T-cell (primary cell): ENCODE results near the gene SIRT7. TPM values are rescaled to one million over a fixed set of nuclear protein-coding genes. Genes with fewer than 3 reads are reported as not detected.

Experiments used
- ATAC-seq, 4 experiments: fragments of 200-7000 bp in 3 of 4; fragments of 150-1000 bp in 1 of 4; cut with Tn5 transposase; replicated peaks in 1 of 4; 1 replicate in 3 of 4; 2 replicates in 1 of 4; pipeline ENCODE4 v1.10.0; 2021; ENCODE audit warnings: moderate library complexity in 3 of 4, mild to moderate bottlenecking in 2 of 4, moderate number of reproducible peaks in 1 of 4
- CTCF ChIA-PET, 2 donors: fragments of 300-600 bp; sonication (Branson Sonifier 250); formaldehyde crosslinking; loops; one replicate each; lab custom pipeline; 2022; ENCODE audit warnings: antibody characterized with exemption in 2 of 2; lab: Charles Lee
- POLR2A ChIA-PET, 2 donors: fragments of 300-600 bp; sonication (Branson Sonifier 250); formaldehyde crosslinking; loops; one replicate each; lab custom pipeline; 2022; ENCODE audit warnings: antibody characterized with exemption in 2 of 2; lab: Charles Lee
- DNase-seq, 35 experiments: peaks; one replicate each; pipeline versions ENCODE4 v3.0.0 to v3.0.0-alpha.2; 2013 to 2023
- H3K27ac ChIP-seq: one replicate; pipeline ENCODE4 v1.5.1; 2013; ENCODE audit warnings: low read length
- H3K27me3 ChIP-seq, 2 experiments: replicated peaks in 1 of 2; 1 replicate in 1 of 2; 2 replicates in 1 of 2; pipeline versions ENCODE4 v1.6.1 to v1.7.0; 2013; ENCODE audit warnings: low read length in 1 of 2, mixed read lengths in 1 of 2; ENCODE audit not compliant: control insufficient read depth in 2 of 2, insufficient read depth in 2 of 2; ENCODE audit errors: extremely low read depth in 1 of 2
- H3K36me3 ChIP-seq, 2 donors: 1 replicate in 1 of 2; 2 replicates in 1 of 2; pipeline versions ENCODE4 v1.6.1 to v1.7.0; 2013; ENCODE audit warnings: low read length in 1 of 2; ENCODE audit not compliant: control insufficient read depth in 2 of 2, insufficient read depth in 1 of 2; ENCODE audit errors: extremely low read depth in 1 of 2
- H3K4me1 ChIP-seq, 2 experiments: 1 replicate in 1 of 2; 2 replicates in 1 of 2; pipeline versions ENCODE4 v1.6.1 to v1.7.0; 2013; ENCODE audit warnings: low read length in 2 of 2, mixed read lengths in 1 of 2; ENCODE audit not compliant: insufficient read depth in 2 of 2, control insufficient read depth in 1 of 2; ENCODE audit errors: extremely low read depth in 1 of 2
- H3K4me3 ChIP-seq, 2 donors: 1 replicate in 1 of 2; 2 replicates in 1 of 2; pipeline versions ENCODE4 v1.5.1 to v1.7.0; 2013; ENCODE audit warnings: mild to moderate bottlenecking in 2 of 2, low read length in 1 of 2, moderate library complexity in 1 of 2; ENCODE audit not compliant: control insufficient read depth in 1 of 2; ENCODE audit errors: extremely low read depth in 1 of 2
- H3K9me3 ChIP-seq: 2 replicates; pipeline ENCODE4 v1.7.0; 2013
- H3K27ac Mint-ChIP-seq, 2 donors: one replicate each; pipeline ENCODE4 v1.8.0; 2020 to 2021; ENCODE audit warnings: mild to moderate bottlenecking in 2 of 2, mixed read lengths in 2 of 2
- H3K27me3 Mint-ChIP-seq, 2 donors: one replicate each; pipeline ENCODE4 v1.8.0; 2021 to 2022; ENCODE audit warnings: mixed read lengths in 2 of 2
- H3K36me3 Mint-ChIP-seq: one replicate; pipeline ENCODE4 v1.8.0; 2021; ENCODE audit warnings: mixed read lengths
- H3K4me1 Mint-ChIP-seq, 3 donors: one replicate each; pipeline ENCODE4 v1.8.0; 2020 to 2022; ENCODE audit warnings: mixed read lengths in 3 of 3, mild to moderate bottlenecking in 1 of 3
- H3K4me3 Mint-ChIP-seq, 3 donors: one replicate each; pipeline ENCODE4 v1.8.0; 2020 to 2022; ENCODE audit warnings: mild to moderate bottlenecking in 3 of 3, mixed read lengths in 3 of 3, moderate library complexity in 3 of 3
- H3K9me3 Mint-ChIP-seq, 3 donors: one replicate each; pipeline ENCODE4 v1.8.0; 2020 to 2022; ENCODE audit warnings: mixed read lengths in 3 of 3
- WGBS: methylation state at CpG from one replicate; pipeline ENCODE4 v1.1.5; 2013; ENCODE audit warnings: missing lambda C conversion rate; ENCODE audit not compliant: insufficient coverage; 5-methylcytosine and 5-hydroxymethylcytosine counted together
- total RNA-seq, 35 experiments: library from RNA in 6 of 35; stranded (reverse) in 6 of 35; fragments of 120-200 nt in 1 of 35; gene quantifications; one replicate each; pipeline versions ENCODE4 v1.2.1 to v1.2.4 and lab custom pipeline; 2013 to 2026

SIRT7 gene
- total RNA-seq, 5 donors from 2014 or later (not counting 1 experiment from before 2014, with no cell fraction given), result 54.3 to 96.2 (median 77.4) TPM

DNA sequence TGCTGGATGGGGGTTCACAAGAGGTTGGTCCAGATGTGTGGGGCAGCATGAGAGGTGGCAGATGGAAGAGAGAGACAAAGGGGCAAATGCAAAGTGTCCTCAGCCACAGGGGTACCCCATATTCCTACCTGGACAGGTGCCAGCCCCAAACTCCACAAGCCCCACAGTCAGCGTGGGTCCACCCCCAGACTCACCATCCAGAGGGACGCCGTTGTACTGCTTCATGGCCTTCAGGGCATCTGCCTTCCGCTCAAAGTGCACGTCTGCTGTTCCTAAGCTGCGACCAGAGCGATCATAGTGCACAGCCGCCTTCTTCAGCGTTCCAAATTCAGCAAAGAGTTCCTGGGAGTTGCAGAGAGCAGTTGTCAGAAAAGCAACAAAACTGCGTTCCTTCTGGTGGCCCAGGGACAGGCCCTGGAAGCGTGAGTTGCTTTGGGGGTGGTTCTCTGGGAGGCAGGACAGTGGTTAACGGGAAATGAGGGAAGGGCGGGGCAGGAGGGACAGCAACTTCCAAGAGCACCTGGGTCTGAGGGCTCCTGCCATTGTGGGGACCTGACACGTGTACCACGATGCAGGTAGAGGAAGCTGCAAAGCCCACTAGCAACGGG is 28.9 kb downstream of the SIRT7 start:
- 98% methylated on average over 10 of the region's 16 CpGs for WGBS

DNA sequence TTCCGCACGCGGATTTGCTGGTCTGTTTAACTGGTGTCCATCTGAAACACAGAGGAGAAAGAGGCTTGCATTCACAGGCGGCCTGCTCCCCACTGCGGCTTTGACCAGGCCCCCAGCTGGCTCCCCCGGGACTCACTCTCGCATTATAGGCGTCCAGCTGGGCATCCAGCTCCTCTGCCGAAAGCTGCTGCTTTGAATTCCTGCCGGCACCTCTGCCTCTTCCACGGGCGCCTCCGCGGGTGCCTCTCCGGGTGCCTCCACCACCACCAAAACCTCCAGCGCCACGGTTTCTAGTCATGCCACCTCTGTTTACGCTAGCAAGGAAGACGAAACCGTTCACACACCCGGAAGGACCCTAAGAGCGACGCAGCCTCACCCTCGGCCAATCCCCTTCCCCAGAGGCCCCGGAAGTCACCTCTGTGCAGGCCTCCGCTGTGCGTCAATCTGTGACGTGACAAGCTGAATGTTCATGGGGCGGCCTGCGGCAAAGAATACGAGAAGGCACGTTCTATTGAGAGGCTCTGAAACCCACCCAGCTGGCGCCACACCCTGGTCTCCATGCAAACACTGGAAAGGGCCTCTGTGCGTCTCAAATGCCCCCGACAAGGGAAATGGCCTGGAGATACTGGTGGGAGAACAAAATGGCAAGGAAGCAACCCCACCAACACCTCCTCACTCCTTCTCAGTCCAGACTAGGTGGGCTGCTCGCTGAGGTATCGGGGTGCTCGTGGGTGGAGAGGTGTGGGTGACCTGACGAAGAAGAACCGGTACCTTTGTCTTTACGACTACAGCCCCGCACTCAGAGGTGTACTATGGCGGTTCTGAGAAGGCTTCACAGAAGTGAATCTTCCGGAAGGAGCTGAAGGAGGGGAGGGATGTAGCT is 29.6 kb downstream of the SIRT7 start:
- H3K4me1 Mint-ChIP-seq, result peaks cover 17 to 35% (median 22%) of the 10 kb centered on the region in 3 donors
- no peak for ATAC-seq
- ChIA-PET POLR2A (no interaction called here), CTCF (no interaction called here)
- WGBS, result 97% methylated on average over 39 of the region's 44 CpGs
- H3K9me3 Mint-ChIP-seq, result no peaks in the 10 kb centered on the region
- H3K4me3 ChIP-seq, result no peak overlapping the region
- H3K27ac ChIP-seq, result no peak overlapping the region
- peaks cover 30% of the 10 kb centered on the region for H3K36me3 Mint-ChIP-seq
- H3K36me3 ChIP-seq, result peaks cover 7 to 55% of the 10 kb centered on the region in 2 donors
- peaks cover 10 to 36% of the 10 kb centered on the region in 2 experiments for H3K4me1 ChIP-seq
- H3K27me3 Mint-ChIP-seq, result no peaks in the 10 kb centered on the region
- H3K27me3 ChIP-seq, result no peaks in the 10 kb centered on the region
- no peaks in the 10 kb centered on the region for H3K9me3 ChIP-seq
- no peak for DNase-seq
- peak overlapping the region; percentile 65 to 91 (median 80) for H3K4me3 Mint-ChIP-seq
- peak overlapping the region in 1 of 2 donors; percentile 61 for H3K27ac Mint-ChIP-seq

More for the DNA sequence above, 28.9 kb downstream of the SIRT7 start:
- no peaks in the 10 kb centered on the region for H3K9me3 ChIP-seq
- H3K4me3 Mint-ChIP-seq, result peak overlapping the region; percentile 66 to 91 (median 80)
- H3K36me3 ChIP-seq, result peaks cover 7 to 56% of the 10 kb centered on the region in 2 donors
- no peaks in the 10 kb centered on the region for H3K9me3 Mint-ChIP-seq
- no peak overlapping the region for H3K27ac ChIP-seq
- H3K4me1 ChIP-seq, result peaks cover 10 to 36% of the 10 kb centered on the region in 2 experiments
- peaks cover 30% of the 10 kb centered on the region for H3K36me3 Mint-ChIP-seq
- H3K27me3 ChIP-seq, result no peaks in the 10 kb centered on the region
- peak overlapping the region; percentile 58 to 61 for H3K27ac Mint-ChIP-seq
- H3K4me1 Mint-ChIP-seq, result peaks cover 17 to 35% (median 24%) of the 10 kb centered on the region in 3 donors
- ChIA-PET CTCF (no interaction called here), POLR2A (no interaction called here)
- H3K27me3 Mint-ChIP-seq, result no peaks in the 10 kb centered on the region
- no peak overlapping the region for H3K4me3 ChIP-seq
- no peak for DNase-seq
- ATAC-seq, result no peak

GRCh38 chr17:81885869-81886548 is 32.0 kb downstream of the SIRT7 start:
- H3K4me1 Mint-ChIP-seq, result peaks cover 17 to 27% (median 20%) of the 10 kb centered on the region in 3 donors
- H3K9me3 ChIP-seq, result no peaks in the 10 kb centered on the region
- H3K4me1 ChIP-seq, result peaks cover 10 to 26% of the 10 kb centered on the region in 2 experiments
- no peak overlapping the region for H3K27ac ChIP-seq
- ChIA-PET POLR2A (no interaction called here), CTCF (no interaction called here)
- no peaks in the 10 kb centered on the region for H3K9me3 Mint-ChIP-seq
- peaks cover 7 to 61% of the 10 kb centered on the region in 2 donors for H3K36me3 ChIP-seq
- H3K27me3 ChIP-seq, result no peaks in the 10 kb centered on the region
- no peak overlapping the region for H3K27ac Mint-ChIP-seq
- no peak for DNase-seq
- 90% methylated on average over 7 of the region's 11 CpGs for WGBS
- no peaks in the 10 kb centered on the region for H3K27me3 Mint-ChIP-seq
- no peak for ATAC-seq
- peaks cover 36% of the 10 kb centered on the region for H3K36me3 Mint-ChIP-seq
- no peak overlapping the region for H3K4me3 ChIP-seq
- no peak overlapping the region for H3K4me3 Mint-ChIP-seq

DNA sequence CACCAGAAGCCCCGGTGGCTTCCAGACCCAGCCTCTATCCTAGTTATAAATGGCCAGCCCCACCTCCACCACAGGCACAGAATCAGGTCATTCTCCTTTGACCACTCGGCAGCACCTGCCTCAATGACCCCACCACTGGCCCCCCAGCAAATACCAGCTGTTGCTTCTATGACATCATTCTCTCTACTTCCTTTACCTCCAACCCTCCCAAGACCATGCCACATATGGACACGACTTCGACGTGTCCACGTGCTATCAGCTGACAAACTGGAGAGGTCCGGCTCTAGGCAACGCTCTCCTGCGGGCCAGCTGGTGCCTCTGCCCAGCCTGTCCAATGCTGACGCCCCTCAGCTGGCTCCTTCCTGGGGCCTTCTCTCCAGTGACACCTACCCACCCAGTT is 32.5 kb downstream of the SIRT7 start:
- ATAC-seq (no peak), DNase-seq (no peak)
- Histone ChIP-seq H3K27me3 (no peaks in the 10 kb centered on the region), H3K36me3 (peaks cover 7 to 61% of the 10 kb centered on the region in 2 donors), H3K9me3 (no peaks in the 10 kb centered on the region), H3K27ac (no peak overlapping the region), H3K4me3 (no peak overlapping the region), H3K4me1 (peaks cover 7 to 21% of the 10 kb centered on the region in 2 experiments)
- Mint-ChIP-seq H3K4me1 (peaks cover 17 to 23% (median 18%) of the 10 kb centered on the region in 3 donors), H3K9me3 (no peaks in the 10 kb centered on the region), H3K36me3 (peaks cover 36% of the 10 kb centered on the region), H3K27me3 (no peaks in the 10 kb centered on the region), H3K4me3 (no peak overlapping the region), H3K27ac (peak overlapping the region; percentile 13 to 52)
- POLR2A ChIA-PET, result no interaction called here
- CTCF ChIA-PET, result no interaction called here
- over 99% methylated on average over 10 of the region's 10 CpGs for WGBS

GRCh38 chr17:81884968-81885367 is 33.0 kb downstream of the SIRT7 start:
- Mint-ChIP-seq H3K27me3 (no peaks in the 10 kb centered on the region), H3K9me3 (no peaks in the 10 kb centered on the region), H3K4me1 (peaks cover 13 to 18% (median 17%) of the 10 kb centered on the region in 3 donors), H3K4me3 (no peak overlapping the region), H3K27ac (no peak overlapping the region), H3K36me3 (peaks cover 36% of the 10 kb centered on the region)
- no peaks in the 10 kb centered on the region for H3K9me3 ChIP-seq
- DNase-seq (no peak), ATAC-seq (peak in 1 of 4 experiments; percentile 26)
- H3K27me3 ChIP-seq, result no peaks in the 10 kb centered on the region
- 100% methylated on average over 4 of the region's 5 CpGs for WGBS
- no peak overlapping the region for H3K4me3 ChIP-seq
- no peak overlapping the region for H3K27ac ChIP-seq
- H3K4me1 ChIP-seq, result peaks cover 3 to 16% of the 10 kb centered on the region in 2 experiments
- ChIA-PET POLR2A (no interaction called here), CTCF (interaction anchor here in 1 of 2 donors (0.6 kb wide), 1 partner anchor 208 kb away, joined by 3 read pairs; no protein-coding TSS in a partner anchor)
- H3K36me3 ChIP-seq, result peaks cover 7 to 61% of the 10 kb centered on the region in 2 donors

- H3K36me3 Mint-ChIP-seq, result peaks cover 39% of the 10 kb centered on the region
- Histone ChIP-seq H3K27me3 (no peaks in the 10 kb centered on the region), H3K9me3 (no peaks in the 10 kb centered on the region), H3K27ac (no peak overlapping the region), H3K4me1 (peaks cover 0 to 12% of the 10 kb centered on the region in 2 experiments), H3K36me3 (peaks cover 7 to 58% of the 10 kb centered on the region in 2 donors), H3K4me3 (no peak overlapping the region)
- no peak overlapping the region for H3K27ac Mint-ChIP-seq
- ChIA-PET POLR2A (no interaction called here), CTCF (interaction anchor here in 1 of 2 donors (0.6 kb wide), 1 partner anchor 208 kb away, joined by 3 read pairs; no protein-coding TSS in a partner anchor)
- DNase-seq (no peak), ATAC-seq (peak in 2 of 4 experiments; percentile 13 to 25)
- no peaks in the 10 kb centered on the region for H3K27me3 Mint-ChIP-seq
- 95% methylated on average over 11 of the region's 11 CpGs for WGBS
- H3K4me3 Mint-ChIP-seq, result no peak overlapping the region
- no peaks in the 10 kb centered on the region for H3K9me3 Mint-ChIP-seq
- H3K4me1 Mint-ChIP-seq, result peaks cover 10 to 17% (median 16%) of the 10 kb centered on the region in 3 donors
Measured at GRCh38 chr17:81884520-81884919, 33.5 kb downstream of the SIRT7 start.
